KMS-11 (cell line): ENCODE measurements around the gene AKAP13.

Experiments used
- H2AFZ ChIP-seq: fragments of 200-600 bp; sonication (generic); 2 replicates; pipeline ENCODE4 v1.6.1; 2016; ENCODE audit warnings: antibody characterized with exemption, mixed run types, low read depth
- H3K27ac ChIP-seq: fragments of 200-600 bp; sonication (generic); 2 replicates; pipeline ENCODE4 v1.6.1; 2016; ENCODE audit warnings: mild to moderate bottlenecking, mixed run types
- H3K27me3 ChIP-seq: fragments of 200-600 bp; sonication (generic); 2 replicates; pipeline ENCODE4 v1.6.1; 2017; ENCODE audit warnings: mild to moderate bottlenecking, low read depth, mixed run types, moderate library complexity; ENCODE audit not compliant: insufficient read depth
- H3K36me3 ChIP-seq: fragments of 200-600 bp; sonication (generic); 2 replicates; pipeline ENCODE4 v1.6.1; 2017; ENCODE audit warnings: mild to moderate bottlenecking, mixed run types; ENCODE audit not compliant: insufficient read depth
- H3K4me1 ChIP-seq: fragments of 200-600 bp; sonication (generic); 2 replicates; pipeline ENCODE4 v1.6.1; 2016; ENCODE audit warnings: mild to moderate bottlenecking, low read depth, mixed run types; ENCODE audit not compliant: poor library complexity, severe bottlenecking
- H3K4me2 ChIP-seq: fragments of 200-600 bp; sonication (generic); 2 replicates; pipeline ENCODE4 v1.7.0; 2016; ENCODE audit warnings: mild to moderate bottlenecking, mixed run types
- H3K4me3 ChIP-seq: fragments of 200-600 bp; sonication (generic); IDR thresholded peaks from 2 replicates; pipeline ENCODE4 v1.6.1; 2017; ENCODE audit warnings: low read depth, low read length, mixed read lengths; ENCODE audit not compliant: insufficient read depth
- H3K79me2 ChIP-seq: fragments of 200-600 bp; sonication (generic); 2 replicates; pipeline ENCODE4 v1.6.1; 2016; ENCODE audit warnings: low read depth, mixed run types; ENCODE audit not compliant: insufficient read depth
- H3K9ac ChIP-seq: fragments of 200-600 bp; sonication (generic); 2 replicates; pipeline ENCODE4 v1.6.1; 2016; ENCODE audit warnings: mild to moderate bottlenecking, mixed run types
- H4K20me1 ChIP-seq: fragments of 200-600 bp; sonication (generic); 2 replicates; pipeline ENCODE4 v1.6.1; 2016; ENCODE audit warnings: mild to moderate bottlenecking, mixed run types; ENCODE audit not compliant: insufficient read depth
- TF ChIP-seq, protein P1 (sequence below): fragments of 200-600 bp; sonication (generic); conservative IDR thresholded peaks from 2 replicates; pipeline ENCODE4 v1.6.1; 2017; ENCODE audit warnings: low read depth, mild to moderate bottlenecking, antibody characterized with exemption, low read length, moderate library complexity, mixed read lengths

Gene AKAP13

DNA sequence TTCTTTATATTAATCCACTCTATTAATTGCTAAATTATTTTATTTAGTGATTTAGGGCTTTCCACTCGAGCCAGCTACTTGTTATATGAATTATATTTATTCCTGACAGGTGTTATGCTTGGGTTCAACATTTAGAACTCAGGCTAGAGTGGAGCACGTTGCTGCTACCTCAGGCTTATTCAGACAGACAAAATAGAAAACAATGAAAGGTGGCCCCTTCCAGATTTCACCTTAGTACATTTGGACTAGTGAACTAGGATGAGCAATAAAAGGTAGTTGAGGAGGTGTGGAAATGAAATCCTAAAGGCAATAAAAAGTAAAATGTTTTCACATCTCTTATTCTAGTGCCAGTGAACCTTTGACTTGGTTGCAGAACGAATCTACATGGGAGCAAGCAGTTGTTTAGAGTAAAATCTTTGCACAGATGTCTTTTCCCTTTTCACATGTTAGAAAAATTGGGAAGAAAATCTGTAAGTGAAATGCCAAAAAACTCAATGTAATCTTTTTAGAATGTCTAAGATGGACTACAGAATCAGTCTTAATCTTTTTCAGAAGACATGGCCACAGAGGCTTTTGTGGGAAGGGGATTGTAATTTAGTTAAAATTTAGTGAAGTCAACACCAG lies 63.8 kb downstream of the AKAP13 start:
- Histone ChIP-seq H3K4me3 (no peak overlapping the region), H3K4me2 (peak overlapping the region; percentile 14; the same call in 1 of the 2 replicates)

DNA sequence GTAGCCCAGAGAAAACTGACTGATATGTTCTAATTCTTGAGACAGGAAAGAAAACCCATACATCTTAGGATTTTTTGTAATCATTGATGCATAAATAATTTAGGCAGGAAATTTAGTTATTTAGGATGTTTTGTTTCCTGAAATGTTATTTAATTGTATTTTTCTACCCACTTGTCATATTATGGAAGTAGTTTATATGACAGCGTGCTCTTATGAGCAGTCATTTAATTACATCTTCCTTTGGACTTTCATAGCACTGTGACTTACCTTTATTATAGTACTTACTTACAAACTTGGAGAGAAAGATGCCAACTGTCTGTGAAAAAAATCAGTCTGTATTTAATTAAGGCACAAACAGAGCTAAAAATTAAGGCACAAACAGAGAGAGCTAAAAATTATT lies 65.0 kb downstream of the AKAP13 start:
- Histone ChIP-seq H3K4me2 (no peak overlapping the region), H3K27ac (no peak overlapping the region), H3K4me3 (no peak overlapping the region), H2AFZ (no peak overlapping the region), H3K27me3 (peaks cover 5% of the 10 kb centered on the region; the same call in 1 of the 2 replicates), H3K4me1 (peaks cover 18% of the 10 kb centered on the region), H4K20me1 (no peaks in the 10 kb centered on the region), H3K36me3 (no peaks in the 10 kb centered on the region), H3K9ac (no peak overlapping the region), H3K79me2 (peaks cover 5% of the 10 kb centered on the region; the same call in 1 of the 2 replicates)
- TF ChIP-seq, protein P1, sequence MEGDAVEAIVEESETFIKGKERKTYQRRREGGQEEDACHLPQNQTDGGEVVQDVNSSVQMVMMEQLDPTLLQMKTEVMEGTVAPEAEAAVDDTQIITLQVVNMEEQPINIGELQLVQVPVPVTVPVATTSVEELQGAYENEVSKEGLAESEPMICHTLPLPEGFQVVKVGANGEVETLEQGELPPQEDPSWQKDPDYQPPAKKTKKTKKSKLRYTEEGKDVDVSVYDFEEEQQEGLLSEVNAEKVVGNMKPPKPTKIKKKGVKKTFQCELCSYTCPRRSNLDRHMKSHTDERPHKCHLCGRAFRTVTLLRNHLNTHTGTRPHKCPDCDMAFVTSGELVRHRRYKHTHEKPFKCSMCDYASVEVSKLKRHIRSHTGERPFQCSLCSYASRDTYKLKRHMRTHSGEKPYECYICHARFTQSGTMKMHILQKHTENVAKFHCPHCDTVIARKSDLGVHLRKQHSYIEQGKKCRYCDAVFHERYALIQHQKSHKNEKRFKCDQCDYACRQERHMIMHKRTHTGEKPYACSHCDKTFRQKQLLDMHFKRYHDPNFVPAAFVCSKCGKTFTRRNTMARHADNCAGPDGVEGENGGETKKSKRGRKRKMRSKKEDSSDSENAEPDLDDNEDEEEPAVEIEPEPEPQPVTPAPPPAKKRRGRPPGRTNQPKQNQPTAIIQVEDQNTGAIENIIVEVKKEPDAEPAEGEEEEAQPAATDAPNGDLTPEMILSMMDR, result no peak

More for the DNA sequence above, 63.8 kb downstream of the AKAP13 start:
- TF ChIP-seq, protein P1, result no peak
- Histone ChIP-seq H2AFZ (no peak overlapping the region), H3K9ac (no peak overlapping the region), H3K4me1 (peaks cover 18% of the 10 kb centered on the region), H4K20me1 (no peaks in the 10 kb centered on the region), H3K27ac (no peak overlapping the region), H3K27me3 (peaks cover 5% of the 10 kb centered on the region; the same call in 1 of the 2 replicates), H3K36me3 (no peaks in the 10 kb centered on the region), H3K79me2 (peaks cover 3% of the 10 kb centered on the region; the same call in 1 of the 2 replicates)

DNA sequence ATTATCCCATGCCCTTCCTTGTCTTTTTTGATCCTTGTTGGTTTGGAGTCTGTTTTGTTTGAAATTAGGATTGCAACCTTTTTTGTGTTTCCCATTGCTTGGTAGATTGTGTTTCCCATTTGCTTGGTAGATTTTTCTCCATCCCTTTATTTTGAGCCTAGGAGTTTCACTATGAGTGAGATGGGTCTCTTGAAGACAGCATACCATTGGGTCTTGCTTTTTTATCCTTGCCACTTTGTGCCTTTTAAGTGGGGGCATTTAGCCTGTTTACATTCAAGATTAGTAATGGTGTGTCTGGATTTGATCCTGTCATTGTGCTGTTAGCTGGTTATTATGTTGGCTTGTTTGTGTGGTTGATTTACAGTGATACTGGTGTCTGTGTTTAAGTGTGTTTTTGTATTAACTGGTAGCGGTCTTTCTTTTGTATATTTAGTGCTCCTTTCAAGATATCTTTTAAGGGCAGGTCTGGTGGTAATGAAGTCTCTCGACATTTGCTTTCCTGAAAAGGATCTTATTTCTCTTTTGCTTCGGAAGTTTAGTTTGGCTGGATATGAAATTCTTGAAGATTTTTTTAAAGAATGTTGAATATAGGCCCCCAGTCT lies 70.8 kb downstream of the AKAP13 start:
- no peak overlapping the region for H3K9ac ChIP-seq
- no peak overlapping the region for H2AFZ ChIP-seq
- H3K4me2 ChIP-seq, result no peak overlapping the region
- TF ChIP-seq, protein P1, result no peak
- no peaks in the 10 kb centered on the region for H4K20me1 ChIP-seq
- no peaks in the 10 kb centered on the region for H3K36me3 ChIP-seq
- H3K4me1 ChIP-seq, result no peaks in the 10 kb centered on the region
- H3K79me2 ChIP-seq, result peaks cover 5% of the 10 kb centered on the region; the same call in 1 of the 2 replicates
- H3K4me3 ChIP-seq, result no peak overlapping the region
- H3K27me3 ChIP-seq, result no peaks in the 10 kb centered on the region
- H3K27ac ChIP-seq, result no peak overlapping the region

DNA sequence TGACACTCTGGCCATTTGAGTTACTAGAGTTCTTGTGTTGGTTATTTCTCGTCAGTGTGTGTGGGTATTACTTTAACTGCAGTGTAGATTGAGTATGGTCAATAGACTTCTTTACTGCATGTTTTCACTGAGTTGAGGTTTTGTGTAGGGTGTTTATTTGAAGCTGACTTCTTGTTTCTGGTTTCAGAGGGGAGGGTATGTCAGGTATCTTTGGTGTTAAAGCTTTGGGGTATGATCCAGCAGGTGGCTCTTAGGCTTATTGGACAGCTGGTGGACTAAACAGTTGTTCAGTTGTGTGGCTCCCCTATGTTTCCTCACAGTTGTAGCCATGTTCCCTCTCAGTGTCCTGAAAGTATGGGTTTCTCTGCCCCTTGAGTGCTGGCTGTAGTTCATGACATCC lies 72.0 kb downstream of the AKAP13 start:
- Histone ChIP-seq H4K20me1 (no peaks in the 10 kb centered on the region), H3K4me2 (no peak overlapping the region), H3K79me2 (peaks cover 5% of the 10 kb centered on the region; the same call in 1 of the 2 replicates), H3K4me3 (no peak overlapping the region), H3K4me1 (no peaks in the 10 kb centered on the region), H3K9ac (no peak overlapping the region), H3K36me3 (no peaks in the 10 kb centered on the region), H2AFZ (no peak overlapping the region), H3K27ac (no peak overlapping the region), H3K27me3 (no peaks in the 10 kb centered on the region)
- TF ChIP-seq, protein P1, result no peak
